ENCODE results near the gene MRNIP. TPM values are rescaled to one million over a fixed set of nuclear protein-coding genes. Genes with fewer than 3 reads are reported as not detected.
"Not testable (repeated sequence)": the region's sequence is repeated elsewhere in the genome, so short reads cannot be mapped to it uniquely, and the experiment has no call there.

MRNIP gene
- total RNA-seq, 1 donor: 13.2 TPM

DNA sequence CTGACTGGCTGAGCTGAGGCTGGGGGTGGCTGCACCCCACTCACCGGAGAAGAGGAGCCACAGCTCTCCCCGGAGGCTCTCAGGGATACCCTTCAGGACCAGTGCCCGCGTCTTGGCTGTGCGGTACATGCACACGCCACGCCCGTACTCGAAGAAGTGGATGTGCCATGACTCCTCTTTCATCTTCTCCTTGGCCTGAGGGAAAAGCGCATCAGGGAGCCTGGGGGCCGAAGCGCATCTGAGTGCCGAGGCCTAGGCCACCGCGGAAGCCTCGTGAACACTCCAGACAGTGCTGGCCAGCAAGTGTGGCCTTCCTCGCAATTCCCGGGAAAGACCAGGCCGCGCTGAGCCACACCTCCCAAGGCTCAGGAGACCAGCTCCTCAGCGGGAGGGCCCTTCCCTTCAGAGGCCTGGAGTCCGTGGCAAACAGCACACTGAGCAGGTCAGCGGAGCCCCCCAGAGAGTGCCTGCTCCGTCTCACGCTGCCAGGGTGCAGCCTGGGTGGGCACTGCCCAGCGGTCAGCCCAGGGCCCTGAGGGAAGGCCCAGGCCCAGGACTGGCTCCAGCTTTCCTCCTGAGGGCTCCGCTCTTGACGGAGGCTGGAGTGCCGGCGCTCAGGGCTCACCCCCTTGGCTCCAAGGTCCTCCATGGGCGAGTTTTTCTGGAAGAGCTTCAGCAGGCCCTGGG is 20.5 kb upstream of the MRNIP start:
- Histone ChIP-seq H3K27me3 (ENCODE audit: insufficient read depth, low read length) (no peaks in the 10 kb centered on the region), H3K9me3 (ENCODE audit: low read depth, low read length) (peaks cover 14% of the 10 kb centered on the region), H3K4me3 (ENCODE audit: low read length) (no peak overlapping the region), H3K4me1 (ENCODE audit: insufficient read depth, low read length) (peaks cover 8% of the 10 kb centered on the region)

DNA sequence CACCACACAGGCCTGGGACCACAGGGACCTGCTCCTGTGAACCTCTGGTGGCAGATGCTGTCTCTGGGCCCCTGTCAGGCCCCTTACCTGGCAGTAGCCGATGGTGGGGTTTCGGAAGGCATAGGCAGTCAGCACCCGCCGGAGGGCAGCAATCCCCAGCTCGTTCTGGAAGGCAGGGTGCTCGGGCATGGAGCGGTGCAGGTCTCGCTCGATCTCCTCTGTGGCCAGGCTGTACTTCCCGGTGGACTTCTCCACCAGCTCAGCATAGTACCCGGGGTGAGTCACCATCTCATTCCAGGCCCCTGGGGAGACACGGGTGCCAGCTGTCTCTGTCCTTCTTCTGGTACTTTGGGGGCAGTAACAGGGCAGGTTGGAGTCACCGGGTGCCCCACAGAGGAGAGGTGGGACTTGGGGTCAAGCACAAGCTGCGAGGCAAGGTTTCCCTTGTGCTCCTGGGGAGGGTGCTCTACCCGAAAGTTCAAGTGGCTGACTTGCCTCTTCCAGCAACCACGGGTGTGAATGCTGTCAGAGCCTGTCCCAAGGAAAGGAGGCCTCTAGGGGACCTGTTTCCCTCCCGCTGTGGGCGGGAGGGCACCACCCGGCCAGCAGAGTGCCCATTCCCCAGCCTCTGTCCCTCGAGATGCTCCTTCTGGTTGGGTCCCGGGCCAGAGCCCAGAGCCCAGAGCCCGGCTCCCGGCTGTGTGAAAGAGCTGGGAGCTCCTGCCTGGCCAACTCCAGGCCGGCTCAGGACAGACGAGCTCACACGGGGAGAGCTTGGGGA is 19.8 kb upstream of the MRNIP start:
- no peaks in the 10 kb centered on the region for H3K27me3 ChIP-seq (ENCODE audit: insufficient read depth, low read length)
- no peak overlapping the region for H3K4me3 ChIP-seq (ENCODE audit: low read length)
- peaks cover 7% of the 10 kb centered on the region for H3K9me3 ChIP-seq (ENCODE audit: low read depth, low read length)
- H3K4me1 ChIP-seq (ENCODE audit: insufficient read depth, low read length): peaks cover 8% of the 10 kb centered on the region

DNA sequence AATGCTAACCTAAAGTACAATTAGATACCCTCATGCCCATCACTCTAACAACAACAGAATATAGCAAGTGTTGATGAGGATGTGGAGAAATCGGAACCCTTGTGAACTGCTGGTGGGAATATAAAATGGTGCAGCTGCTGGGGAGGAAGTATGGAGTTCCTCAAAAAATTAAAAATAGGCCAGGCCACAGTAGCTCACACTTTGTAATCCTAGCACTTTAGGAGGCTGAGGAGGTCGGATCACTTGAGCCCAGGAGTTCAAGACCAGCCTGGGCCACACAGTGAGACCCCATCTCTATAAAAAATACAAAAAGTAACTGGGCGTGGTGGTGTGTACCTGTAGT is 18.0 kb upstream of the MRNIP start:
- Histone ChIP-seq H3K4me3 (ENCODE audit: low read length) (no peak overlapping the region), H3K9me3 (ENCODE audit: low read depth, low read length) (no peaks in the 10 kb centered on the region), H3K4me1 (ENCODE audit: insufficient read depth, low read length) (peaks cover 8% of the 10 kb centered on the region), H3K27me3 (ENCODE audit: insufficient read depth, low read length) (no peaks in the 10 kb centered on the region)

DNA sequence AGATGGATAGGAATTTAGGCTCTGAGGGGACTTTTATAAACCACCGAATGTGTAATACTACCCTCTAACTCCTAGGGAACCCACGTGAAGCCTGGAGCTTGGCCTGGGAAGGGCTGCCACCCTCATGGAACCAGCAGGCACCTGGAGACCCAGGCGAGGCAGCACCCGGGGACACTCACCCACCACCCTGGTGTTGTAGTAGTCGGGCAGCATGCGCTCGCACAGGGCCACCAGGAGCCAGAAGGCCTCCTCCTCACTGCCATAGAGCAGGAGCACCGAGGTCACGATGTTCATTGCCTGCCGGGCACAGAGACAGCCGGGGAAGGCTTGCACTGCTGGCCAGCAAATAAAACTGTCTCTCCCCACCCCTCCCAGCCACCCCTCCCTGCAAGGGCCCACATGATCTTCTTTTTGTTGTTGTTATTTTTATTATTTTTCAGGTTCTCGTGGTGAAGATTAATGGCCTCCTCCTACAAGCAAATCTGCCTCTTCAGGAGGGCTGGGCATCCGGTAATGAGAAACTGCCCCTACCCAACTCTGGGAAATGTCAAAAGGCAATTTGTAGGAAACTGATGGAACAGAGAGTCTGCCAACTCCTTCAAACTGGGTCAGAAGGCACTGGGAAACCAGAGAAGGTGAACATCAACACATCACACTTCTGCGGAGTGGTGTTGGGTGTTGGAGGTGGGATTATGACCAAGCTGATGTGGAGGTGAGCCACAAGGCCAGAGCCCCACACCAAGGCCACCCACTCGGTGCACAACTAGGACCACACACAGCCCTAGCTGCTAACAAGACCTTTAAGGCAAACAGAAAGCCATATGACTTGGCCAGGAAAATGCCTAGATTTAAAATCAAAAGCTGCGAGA is 17.4 kb upstream of the MRNIP start:
- Histone ChIP-seq H3K4me1 (ENCODE audit: insufficient read depth, low read length) (peaks cover 8% of the 10 kb centered on the region), H3K4me3 (ENCODE audit: low read length) (no peak overlapping the region), H3K27me3 (ENCODE audit: insufficient read depth, low read length) (no peaks in the 10 kb centered on the region), H3K9me3 (ENCODE audit: low read depth, low read length) (no peaks in the 10 kb centered on the region)

DNA sequence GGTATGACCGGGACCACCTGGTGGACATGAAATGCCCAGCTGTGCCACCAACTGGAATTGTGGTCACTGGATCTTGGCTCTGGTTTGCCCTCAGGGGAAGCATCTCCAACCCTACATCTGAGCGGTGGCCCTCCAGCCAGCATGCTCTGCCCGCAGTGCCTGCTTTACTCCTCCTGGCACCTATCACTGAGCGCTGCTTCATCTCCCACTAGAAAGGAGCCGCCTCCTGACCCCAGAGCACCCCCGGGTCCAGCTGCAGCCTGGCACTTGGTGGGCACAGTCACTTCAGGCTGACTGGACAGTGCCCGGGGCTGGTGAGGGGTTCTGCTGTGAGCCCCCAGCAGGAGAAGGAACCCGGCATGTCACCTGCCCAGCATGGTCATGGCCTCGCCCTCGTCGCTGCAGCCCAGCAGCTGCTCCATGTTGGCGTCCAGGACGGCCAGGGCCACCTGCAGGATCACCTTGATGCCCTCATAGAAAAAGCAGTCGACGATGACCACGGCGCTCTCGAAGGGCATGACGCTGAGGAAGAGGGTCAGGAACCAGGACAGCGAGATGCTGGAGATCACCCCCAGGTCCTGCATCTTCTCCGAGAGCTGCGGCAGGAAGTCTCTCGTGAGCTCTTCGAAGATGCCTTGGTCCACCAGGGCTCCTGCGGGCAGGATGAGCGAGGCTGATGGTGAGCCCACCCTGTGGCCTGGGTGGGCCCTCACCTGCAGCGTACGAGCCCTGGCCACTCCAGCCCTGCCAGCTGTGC is 16.1 kb upstream of the MRNIP start:
- H3K9me3 ChIP-seq (ENCODE audit: low read depth, low read length): no peaks in the 10 kb centered on the region
- no peaks in the 10 kb centered on the region for H3K27me3 ChIP-seq (ENCODE audit: insufficient read depth, low read length)
- no peak overlapping the region for H3K4me3 ChIP-seq (ENCODE audit: low read length)
- H3K4me1 ChIP-seq (ENCODE audit: insufficient read depth, low read length): peaks cover 8% of the 10 kb centered on the region

DNA sequence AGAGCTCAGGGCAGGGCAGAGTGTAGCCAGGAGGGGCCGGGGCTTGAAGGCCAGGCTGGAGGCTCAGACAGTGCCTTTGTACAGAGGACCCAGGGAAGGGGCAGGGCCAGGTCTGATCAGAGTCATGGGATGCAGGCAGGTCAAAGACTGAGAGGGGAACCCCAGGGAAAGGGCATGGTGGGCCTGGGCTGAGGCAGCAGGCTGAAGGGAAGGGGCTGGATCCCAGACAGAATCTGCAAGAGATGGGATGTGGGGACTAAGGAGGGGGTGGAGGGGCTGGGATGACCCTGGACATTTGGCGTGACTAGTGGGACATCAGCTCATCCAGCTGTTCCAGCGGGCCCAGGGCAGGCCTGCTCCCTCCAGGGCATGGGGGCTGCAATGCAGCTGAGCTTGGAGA is 15.5 kb upstream of the MRNIP start:
- peaks cover 8% of the 10 kb centered on the region for H3K4me1 ChIP-seq (ENCODE audit: insufficient read depth, low read length)
- H3K9me3 ChIP-seq (ENCODE audit: low read depth, low read length): no peaks in the 10 kb centered on the region
- no peak overlapping the region for H3K4me3 ChIP-seq (ENCODE audit: low read length)
- H3K27me3 ChIP-seq (ENCODE audit: insufficient read depth, low read length): no peaks in the 10 kb centered on the region

DNA sequence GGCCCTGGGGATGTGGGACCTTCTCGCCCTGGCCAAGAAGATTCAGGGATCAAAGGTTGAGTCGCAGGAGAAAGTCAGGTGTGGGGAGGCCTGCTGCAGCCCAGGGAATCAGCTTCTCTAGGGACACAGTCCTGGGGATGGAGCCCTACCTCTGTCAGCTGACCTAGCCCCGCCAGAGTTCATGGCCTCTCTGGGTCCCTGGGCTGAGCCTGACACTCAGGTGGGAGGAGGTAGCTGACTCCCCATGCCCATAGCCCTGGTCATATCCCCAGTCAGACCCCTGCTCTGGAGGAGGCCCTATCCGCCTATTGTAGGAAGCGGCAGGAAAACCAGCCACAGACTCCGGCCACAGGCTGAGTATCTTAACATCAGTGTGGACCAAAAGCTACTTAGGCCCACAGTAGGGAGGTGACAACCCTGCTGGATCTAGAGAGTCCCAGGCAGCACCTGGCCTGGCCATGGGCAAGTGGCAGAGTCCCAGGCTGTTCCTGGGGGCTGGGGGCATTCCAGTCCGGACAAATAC is 15.0 kb upstream of the MRNIP start:
- H3K4me3 ChIP-seq (ENCODE audit: low read length): no peak overlapping the region
- peaks cover 8% of the 10 kb centered on the region for H3K4me1 ChIP-seq (ENCODE audit: insufficient read depth, low read length)
- H3K9me3 ChIP-seq (ENCODE audit: low read depth, low read length): no peaks in the 10 kb centered on the region
- no peaks in the 10 kb centered on the region for H3K27me3 ChIP-seq (ENCODE audit: insufficient read depth, low read length)

DNA sequence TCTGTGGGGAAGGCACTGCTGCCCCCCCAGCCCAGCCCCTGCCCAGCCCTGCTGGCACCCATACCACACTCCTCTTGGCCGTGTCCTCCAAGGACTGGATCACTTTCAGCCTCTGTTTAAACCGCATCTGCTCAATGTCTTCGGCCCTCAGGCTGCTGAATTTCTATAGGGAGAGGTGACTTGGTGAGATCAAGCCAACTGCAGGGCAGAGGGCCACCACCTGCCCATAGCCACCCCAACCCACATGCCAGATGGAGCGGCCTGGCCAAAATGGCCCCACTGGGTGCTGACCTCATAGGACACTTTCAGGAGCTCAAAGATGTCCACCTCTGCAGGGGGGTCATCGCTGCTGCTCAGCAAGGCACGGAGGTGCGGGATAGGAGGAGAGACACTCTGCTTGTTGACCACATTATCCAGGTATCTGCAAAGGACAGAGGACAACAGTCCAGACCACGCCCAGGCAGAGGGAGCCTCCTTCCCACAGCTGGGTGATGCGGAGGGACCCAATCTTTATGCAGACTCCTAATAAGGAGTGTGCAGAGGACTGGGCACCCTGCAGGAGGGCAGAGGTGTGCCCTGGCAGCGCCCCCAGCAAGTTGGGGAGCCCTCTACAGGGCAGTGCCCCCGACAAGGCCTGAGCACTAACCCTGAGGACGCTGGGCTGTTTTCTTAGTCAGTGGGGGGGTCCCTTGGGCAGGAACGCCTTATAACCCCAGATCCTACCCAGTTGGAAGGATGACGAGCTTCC is 14.4 kb upstream of the MRNIP start:
- Histone ChIP-seq H3K4me3 (ENCODE audit: low read length) (no peak overlapping the region), H3K9me3 (ENCODE audit: low read depth, low read length) (no peaks in the 10 kb centered on the region), H3K4me1 (ENCODE audit: insufficient read depth, low read length) (peaks cover 8% of the 10 kb centered on the region), H3K27me3 (ENCODE audit: insufficient read depth, low read length) (no peaks in the 10 kb centered on the region)

DNA sequence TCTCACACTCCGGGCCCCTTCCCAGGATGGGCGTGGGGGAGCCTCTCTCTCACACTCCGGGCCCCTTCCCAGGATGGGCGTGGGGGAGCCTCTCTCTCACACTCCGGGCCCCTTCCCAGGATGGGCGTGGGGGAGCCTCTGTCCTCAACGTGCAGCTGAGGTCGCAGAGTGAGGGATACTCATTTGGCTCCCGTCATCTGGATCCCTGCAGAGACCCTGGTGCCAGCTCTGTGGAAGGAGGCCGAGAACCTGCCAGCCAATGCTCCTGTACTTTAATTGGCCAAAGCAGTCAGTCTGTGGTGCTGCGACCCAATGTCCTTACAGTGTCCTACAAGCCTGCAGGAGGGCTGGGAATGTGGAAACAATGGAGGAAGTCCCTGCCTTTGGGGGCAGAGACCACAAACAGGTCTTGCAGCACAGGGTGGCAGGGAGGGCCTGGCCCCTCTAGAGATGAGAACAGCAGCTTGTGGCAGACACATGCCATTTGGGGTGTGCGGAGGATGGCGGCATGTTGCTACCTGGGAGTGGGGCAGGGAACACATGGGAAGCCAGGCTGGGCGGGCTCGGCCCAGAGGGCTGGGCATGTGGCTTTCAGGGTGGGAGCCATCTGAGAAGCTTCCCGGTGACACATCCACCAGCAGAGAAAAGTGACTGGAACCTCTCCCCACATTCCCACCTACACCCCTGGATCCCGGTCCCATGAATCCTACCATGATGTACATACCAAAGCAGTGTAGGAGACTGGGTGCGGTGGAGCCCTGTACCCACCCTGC is 13.6 kb upstream of the MRNIP start:
- Histone ChIP-seq H3K27me3 (ENCODE audit: insufficient read depth, low read length) (no peaks in the 10 kb centered on the region), H3K4me3 (ENCODE audit: low read length) (no peak overlapping the region), H3K9me3 (ENCODE audit: low read depth, low read length) (no peaks in the 10 kb centered on the region), H3K4me1 (ENCODE audit: insufficient read depth, low read length) (peaks cover 8% of the 10 kb centered on the region)

DNA sequence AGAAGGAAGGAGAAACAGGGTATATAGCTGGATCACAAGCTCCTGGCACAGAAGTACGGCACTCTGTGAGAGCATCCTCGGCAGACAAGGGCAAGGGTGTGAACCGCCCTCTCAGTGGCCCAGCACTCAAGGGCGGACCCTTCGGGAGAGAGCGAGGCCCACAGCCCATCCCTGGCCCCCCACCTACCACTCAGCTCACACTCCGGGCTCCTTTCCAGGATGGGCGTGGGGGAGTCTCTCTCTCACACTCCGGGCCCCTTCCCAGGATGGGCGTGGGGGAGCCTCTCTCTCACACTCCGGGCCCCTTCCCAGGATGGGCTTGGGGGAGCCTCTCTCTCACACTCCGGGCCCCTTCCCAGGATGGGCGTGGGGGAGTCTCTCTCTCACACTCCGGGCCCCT is 12.9 kb upstream of the MRNIP start:
- H3K4me3 ChIP-seq (ENCODE audit: low read length); H3K9me3 ChIP-seq (ENCODE audit: low read depth, low read length); H3K27me3 ChIP-seq (ENCODE audit: insufficient read depth, low read length); H3K4me1 ChIP-seq (ENCODE audit: insufficient read depth, low read length): not testable (repeated sequence)

DNA sequence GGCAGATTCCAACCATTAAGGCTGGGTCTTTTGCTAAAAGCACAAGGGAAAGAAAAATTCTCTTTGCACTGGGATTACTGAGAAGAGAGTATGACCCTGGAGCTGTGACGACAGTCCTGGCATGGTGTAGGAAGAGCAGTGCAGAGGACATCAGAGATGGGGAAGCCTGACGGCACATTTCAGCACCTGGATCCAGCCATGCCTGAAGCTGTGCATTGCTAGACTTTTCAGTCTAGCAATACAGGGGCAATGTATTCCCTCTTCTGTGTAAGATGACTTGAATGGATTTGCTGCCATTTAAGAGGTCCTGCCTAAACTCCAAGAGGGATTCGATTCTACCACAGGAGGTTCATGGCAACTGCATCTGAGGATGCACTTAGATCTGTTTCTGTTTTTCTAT is 12.3 kb upstream of the MRNIP start:
- no peaks in the 10 kb centered on the region for H3K9me3 ChIP-seq (ENCODE audit: low read depth, low read length)
- H3K4me1 ChIP-seq (ENCODE audit: insufficient read depth, low read length): no peaks in the 10 kb centered on the region
- H3K4me3 ChIP-seq (ENCODE audit: low read length): no peak overlapping the region
- H3K27me3 ChIP-seq (ENCODE audit: insufficient read depth, low read length): no peaks in the 10 kb centered on the region

DNA sequence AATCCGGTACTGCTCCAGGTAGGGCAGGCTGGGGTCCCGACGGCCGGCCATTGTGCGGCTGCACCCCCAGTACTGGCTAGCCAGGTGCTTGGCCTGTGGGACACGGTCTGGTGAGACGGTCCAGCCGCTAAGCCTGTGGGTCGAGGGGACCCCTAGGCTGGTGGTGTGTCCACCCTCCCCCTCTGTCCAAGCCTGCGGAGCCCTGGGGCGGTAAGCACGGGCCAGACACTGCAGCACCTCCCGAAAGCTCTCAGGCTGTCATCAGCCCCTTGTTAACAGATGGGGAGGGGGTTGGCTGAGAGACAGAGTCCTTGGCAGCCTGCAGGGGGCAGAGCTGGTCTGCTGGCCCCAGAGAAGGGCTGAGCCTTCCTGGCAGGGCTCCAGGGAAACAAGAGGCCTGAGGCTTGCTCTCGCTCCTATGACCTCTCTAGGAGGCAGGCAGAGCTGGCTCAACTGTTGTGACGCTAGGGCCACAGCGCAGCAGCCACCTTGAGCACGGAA is 11.8 kb upstream of the MRNIP start:
- Histone ChIP-seq H3K4me1 (ENCODE audit: insufficient read depth, low read length) (no peaks in the 10 kb centered on the region), H3K27me3 (ENCODE audit: insufficient read depth, low read length) (no peaks in the 10 kb centered on the region), H3K9me3 (ENCODE audit: low read depth, low read length) (no peaks in the 10 kb centered on the region), H3K4me3 (ENCODE audit: low read length) (no peak overlapping the region)

DNA sequence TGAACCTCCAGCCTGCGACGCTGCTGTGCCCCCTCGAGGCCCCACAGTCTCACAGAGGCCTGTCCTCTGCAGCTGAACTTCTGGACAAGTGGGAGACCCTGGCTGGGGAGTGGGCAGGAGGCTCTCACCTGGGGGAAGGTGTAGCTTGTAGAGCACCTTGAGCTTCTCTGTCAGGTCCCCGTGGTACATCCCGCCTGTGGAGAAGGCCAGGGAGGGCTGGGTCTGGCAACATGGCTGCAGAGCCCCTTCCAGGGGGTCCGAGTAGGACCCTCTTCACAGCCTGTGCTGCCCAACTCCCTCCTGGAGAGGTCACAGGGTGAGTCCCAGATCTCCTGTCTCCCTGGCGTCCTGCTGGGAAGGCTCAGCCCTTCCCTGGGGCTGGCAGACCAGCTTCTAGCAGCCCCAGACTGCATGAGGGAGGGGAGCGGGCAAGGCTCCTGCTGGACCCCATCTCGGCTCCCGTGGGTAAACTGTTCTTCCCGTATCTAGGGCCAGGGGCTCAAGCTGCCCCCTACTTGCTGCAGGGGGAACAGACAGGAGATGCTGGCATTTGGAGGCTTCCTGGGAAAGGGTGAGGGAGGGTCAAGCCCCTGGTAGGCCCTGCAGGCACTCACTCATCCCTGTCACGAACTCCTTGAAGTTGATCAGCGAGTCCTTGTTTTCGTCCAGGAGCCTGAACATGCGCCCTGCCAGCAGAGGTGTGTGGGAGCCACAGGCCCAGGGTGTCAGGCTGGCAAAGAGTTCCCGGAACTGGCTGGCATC is 11.2 kb upstream of the MRNIP start:
- Histone ChIP-seq H3K4me3 (ENCODE audit: low read length) (no peak overlapping the region), H3K27me3 (ENCODE audit: insufficient read depth, low read length) (no peaks in the 10 kb centered on the region), H3K4me1 (ENCODE audit: insufficient read depth, low read length) (no peaks in the 10 kb centered on the region)

More for the DNA sequence above, 11.2 kb upstream of the MRNIP start:
- H3K9me3 ChIP-seq (ENCODE audit: low read depth, low read length): no peaks in the 10 kb centered on the region
